Fibroblast of lung (primary cell): ENCODE data around the gene RPS6KA4.

ENCODE experiments used
- CTCF ChIP-seq, 2 donors: IDR thresholded peaks in 1 of 2; conservative IDR thresholded peaks in 1 of 2; 1 replicate in 1 of 2; 2 replicates in 1 of 2; pipeline ENCODE4 v1.5.1; 2011 to 2012; ENCODE audit warnings: low read length in 2 of 2, control low read depth in 1 of 2, inconsistent platforms in 1 of 2, low read depth in 1 of 2, mild to moderate bottlenecking in 1 of 2
- EZH2 ChIP-seq: IDR thresholded peaks from 2 replicates; pipeline ENCODE4 v1.5.1; 2012; ENCODE audit warnings: low read length, control low read depth, mild to moderate bottlenecking; ENCODE audit errors: missing control alignments

- no peak for TF ChIP-seq CTCF (conservative IDR thresholded peaks at IDR 0.05 in 1 of 2, IDR thresholded peaks at IDR 0.05 in 1 of 2; ENCODE audit: low read depth in 1 of 2, low read length in 2 of 2)
- no peak for TF ChIP-seq EZH2
These were observed 41.1 kb downstream of the RPS6KA4 start for GRCh38 chr11:64400102-64400501.
